Neural progenitor cell (in vitro differentiated cells): ENCODE results near the gene IPO13.

Source experiments
- CTCF ChIP-seq: fragments of 200-600 bp; sonication (generic); IDR thresholded peaks from 2 replicates; pipeline ENCODE4 v1.5.1; 2017; ENCODE audit warnings: antibody characterized with exemption, mild to moderate bottlenecking
- EZH2 ChIP-seq: fragments of 200-600 bp; sonication (generic); IDR thresholded peaks from 2 replicates; pipeline ENCODE4 v1.6.1; 2017; ENCODE audit warnings: antibody characterized with exemption, mild to moderate bottlenecking, moderate library complexity

- TF ChIP-seq EZH2 (no peak), CTCF (peak; percentile 20)
Observed at GRCh38 chr1:43969746-43970466, 23.2 kb downstream of the IPO13 start, which contains the start of gene DPH2.
